Choroid plexus epithelial cell (primary cell): ENCODE results near the gene PARD6G.

Experiments
- DNase-seq: peaks from one replicate; pipeline ENCODE4 v3.0.0-alpha.2; 2010; ENCODE audit warnings: low read depth
- H3K4me3 ChIP-seq: 2 replicates; pipeline ENCODE4 v1.5.1; 2011; ENCODE audit warnings: low read depth, mild to moderate bottlenecking, control low read depth, low read length, moderate library complexity
- CTCF ChIP-seq: conservative IDR thresholded peaks from 2 replicates; pipeline ENCODE4 v1.5.1; 2011; ENCODE audit warnings: low read depth, mild to moderate bottlenecking, control low read depth, inconsistent platforms, low read length, moderate library complexity

PARD6G gene

GRCh38 chr18:80190311-80190710 is 57.0 kb downstream of the PARD6G start:
- DNase-seq = no peak
- H3K4me3 ChIP-seq = no peak overlapping the region
- TF ChIP-seq CTCF = no peak

- no peak overlapping the region for H3K4me3 ChIP-seq
- no peak for TF ChIP-seq CTCF
- no peak for DNase-seq
These were observed 57.8 kb downstream of the PARD6G start for GRCh38 chr18:80189531-80189865.

- TF ChIP-seq CTCF = no peak
- H3K4me3 ChIP-seq = no peak overlapping the region
- DNase-seq = no peak
These were observed 58.4 kb downstream of the PARD6G start for GRCh38 chr18:80188643-80189530.

GRCh38 chr18:80187956-80188642 is 59.2 kb downstream of the PARD6G start:
- no peak for DNase-seq
- TF ChIP-seq CTCF = no peak
- H3K4me3 ChIP-seq = no peak overlapping the region

- H3K4me3 ChIP-seq = no peak overlapping the region
- TF ChIP-seq CTCF = no peak
- DNase-seq = no peak
These were observed 61.8 kb downstream of the PARD6G start for GRCh38 chr18:80185545-80185944.

GRCh38 chr18:80184243-80184772 is 63.0 kb downstream of the PARD6G start:
- TF ChIP-seq CTCF = no peak
- no peak overlapping the region for H3K4me3 ChIP-seq
- DNase-seq = no peak
